AG08395 (cell line): ENCODE measurements around the gene DOK4.

ENCODE experiments used
- DNase-seq: peaks from one replicate; pipeline ENCODE4 v3.0.0; 2012; ENCODE audit warnings: mixed read lengths, low spot score

Gene DOK4

DNA sequence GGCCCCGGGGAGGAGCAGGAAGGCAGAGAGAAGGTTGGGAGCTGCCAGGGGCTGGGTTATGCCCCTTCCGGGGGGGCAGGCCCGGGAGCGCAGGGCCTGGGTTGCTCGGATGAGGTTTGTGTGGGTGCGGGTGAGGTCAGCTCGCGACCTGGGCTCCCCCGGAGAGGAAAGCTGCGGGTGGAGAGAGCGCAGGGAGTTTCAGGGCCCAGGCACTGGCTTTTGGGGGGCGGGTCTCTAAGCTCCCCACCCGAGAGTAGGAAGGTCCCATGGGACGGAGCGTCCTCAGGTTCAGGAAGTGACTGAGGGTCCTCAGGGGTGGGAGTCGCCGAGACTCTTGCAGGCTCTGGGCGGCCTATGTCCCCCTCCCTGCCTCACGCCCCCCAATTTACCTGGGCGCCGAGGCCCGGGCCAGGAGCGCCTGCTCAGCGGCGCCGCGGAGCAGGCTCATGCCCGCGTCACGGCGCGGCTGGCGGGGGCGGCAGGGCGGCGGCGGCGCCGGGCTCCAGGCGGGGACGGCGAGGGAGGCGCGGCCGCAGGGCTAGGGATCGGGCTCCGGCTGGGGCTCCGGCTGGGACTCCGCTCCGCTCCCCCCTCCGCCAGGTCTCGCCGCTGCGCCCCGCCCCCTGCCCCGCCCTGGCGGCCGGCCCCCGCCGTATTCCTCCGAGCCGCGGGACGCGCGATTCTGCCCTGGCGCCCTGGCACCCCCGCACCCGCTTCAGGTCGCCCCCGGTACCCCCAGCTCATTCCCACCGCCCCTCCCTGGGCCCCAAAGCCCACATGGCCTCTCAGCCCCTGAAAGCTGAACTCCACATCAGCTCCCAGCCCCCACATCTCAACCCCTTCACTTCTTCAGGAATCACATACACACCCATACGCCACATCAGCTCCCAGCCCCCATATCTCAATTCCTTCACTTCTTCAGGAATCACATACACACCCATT, at the start of gene DOK4:
Gene DOK4, minus strand, starts transcription at position 578 of the 942 bp plus-strand sequence. CDS start 6,986 bp downstream, outside the sequence.
- peak; percentile 96 for DNase-seq

GRCh38 chr16:57535680-57536305, 49.5 kb upstream of the DOK4 start:
- peak; percentile 99 for DNase-seq

DNA sequence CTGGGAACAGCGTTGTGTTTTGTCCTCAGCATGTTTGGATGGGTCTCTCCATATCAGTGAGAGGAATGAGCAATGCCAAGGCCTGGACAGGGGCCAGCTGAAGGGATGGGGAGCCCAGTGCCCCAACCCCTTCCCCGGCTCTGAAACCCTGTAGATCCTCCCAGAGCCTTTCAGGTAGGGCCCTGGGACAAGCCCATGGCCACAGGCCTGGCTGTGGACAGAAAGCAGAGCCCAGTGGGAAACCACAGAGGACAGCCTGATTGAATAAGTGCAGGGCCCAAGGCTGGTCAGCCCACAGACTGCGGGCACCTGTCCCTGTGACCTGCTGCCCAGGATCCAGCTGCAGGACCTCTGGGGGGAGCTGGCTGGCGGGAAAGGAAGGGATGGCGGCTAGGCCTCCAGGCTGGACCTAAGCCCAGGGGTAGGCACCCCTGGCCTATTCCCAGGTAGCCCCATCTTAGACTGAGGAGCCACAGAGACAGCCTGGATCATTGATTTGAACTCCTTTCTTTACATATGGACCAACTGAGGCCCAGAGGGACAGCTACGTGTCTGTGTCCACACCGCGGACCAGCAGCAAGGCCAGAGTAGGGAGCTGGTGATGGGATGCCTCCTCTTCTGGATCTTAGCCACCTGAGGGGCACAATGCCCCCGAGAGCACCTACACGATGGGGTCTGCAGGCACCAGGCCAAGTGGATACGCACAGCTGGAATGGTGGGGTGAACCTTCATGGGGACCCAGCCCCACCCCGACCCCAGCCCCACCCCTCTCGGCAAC, 48.8 kb upstream of the DOK4 start:
- no peak for DNase-seq

DNA sequence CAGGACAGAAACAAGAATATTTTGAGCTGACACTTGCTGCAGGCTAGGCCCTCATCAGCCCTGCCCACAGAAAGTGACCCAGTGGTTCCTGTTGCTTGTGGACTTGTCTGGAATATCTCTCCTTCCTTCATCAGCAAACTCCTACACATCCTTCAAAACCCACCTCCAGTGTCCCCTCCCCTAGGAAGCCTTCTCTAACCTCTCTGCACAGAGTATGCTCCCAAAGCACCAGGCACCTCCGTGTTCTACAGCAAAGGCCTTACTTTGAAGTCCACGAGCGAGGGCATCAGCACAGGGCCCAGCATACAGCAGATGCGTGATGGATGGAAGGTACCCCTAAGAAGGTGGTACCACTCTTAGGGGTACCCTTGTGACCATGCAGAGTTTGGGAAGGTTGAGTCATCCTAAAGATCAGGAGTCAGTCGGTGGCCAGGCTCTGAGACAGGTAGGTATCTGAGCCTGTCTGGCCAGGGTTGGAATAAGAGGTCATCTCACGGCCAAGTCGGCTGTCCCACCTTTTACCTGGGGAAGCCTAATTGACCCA, 48.1 kb upstream of the DOK4 start:
- DNase-seq, result no peak

DNA sequence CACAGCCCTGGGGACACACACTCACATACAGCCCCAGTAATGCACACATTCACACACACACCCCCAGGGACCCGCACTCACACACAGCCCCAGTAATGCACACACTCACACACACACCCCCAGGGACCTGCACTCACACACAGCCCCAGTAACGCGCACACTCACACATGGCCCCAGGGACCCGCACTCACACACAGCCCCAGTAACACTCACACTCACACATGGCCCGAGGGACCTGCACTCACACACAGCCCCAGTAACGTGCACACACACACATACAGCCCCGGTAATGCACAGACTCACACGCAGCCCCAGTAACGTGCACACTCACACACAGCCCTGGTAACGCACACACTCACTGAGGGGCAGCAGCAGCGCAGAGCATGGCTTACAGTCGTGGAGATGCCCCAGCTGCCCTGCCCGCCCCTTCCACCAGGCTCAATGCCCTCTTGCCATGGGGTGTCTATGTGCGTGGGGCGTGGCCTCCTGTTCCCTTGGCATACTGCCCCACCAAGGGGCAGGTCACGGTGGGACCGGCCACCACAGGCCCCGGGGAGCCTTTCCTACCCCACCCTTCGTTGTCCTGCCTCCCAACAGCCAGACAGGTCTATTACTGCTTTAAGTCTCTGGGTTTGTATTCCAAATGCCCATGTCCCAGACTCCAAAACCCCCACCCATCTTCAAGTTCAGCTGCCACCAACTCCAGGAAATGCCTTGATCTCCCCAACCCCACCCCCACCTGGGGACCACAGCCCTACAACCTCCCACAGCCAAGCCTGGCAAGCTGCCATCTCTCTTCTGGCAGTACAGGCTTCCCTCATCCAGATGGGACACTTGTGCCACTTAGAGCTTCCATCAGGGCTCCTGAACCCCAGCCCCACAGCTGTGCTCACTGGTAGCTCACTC, 47.4 kb upstream of the DOK4 start:
- DNase-seq, result no peak

- DNase-seq, result no peak
These were observed 46.0 kb upstream of the DOK4 start for GRCh38 chr16:57532266-57532625.

GRCh38 chr16:57531635-57532265, 45.5 kb upstream of the DOK4 start:
- no peak for DNase-seq

- DNase-seq, result no peak
These were observed 44.9 kb upstream of the DOK4 start for GRCh38 chr16:57531253-57531575.

- DNase-seq, result no peak
These were observed 44.4 kb upstream of the DOK4 start for GRCh38 chr16:57530522-57531252.

- DNase-seq, result peak; percentile 67
These were observed 43.8 kb upstream of the DOK4 start for GRCh38 chr16:57530104-57530521.

- DNase-seq, result no peak
These were observed 43.3 kb upstream of the DOK4 start for GRCh38 chr16:57529391-57530103.

DNA sequence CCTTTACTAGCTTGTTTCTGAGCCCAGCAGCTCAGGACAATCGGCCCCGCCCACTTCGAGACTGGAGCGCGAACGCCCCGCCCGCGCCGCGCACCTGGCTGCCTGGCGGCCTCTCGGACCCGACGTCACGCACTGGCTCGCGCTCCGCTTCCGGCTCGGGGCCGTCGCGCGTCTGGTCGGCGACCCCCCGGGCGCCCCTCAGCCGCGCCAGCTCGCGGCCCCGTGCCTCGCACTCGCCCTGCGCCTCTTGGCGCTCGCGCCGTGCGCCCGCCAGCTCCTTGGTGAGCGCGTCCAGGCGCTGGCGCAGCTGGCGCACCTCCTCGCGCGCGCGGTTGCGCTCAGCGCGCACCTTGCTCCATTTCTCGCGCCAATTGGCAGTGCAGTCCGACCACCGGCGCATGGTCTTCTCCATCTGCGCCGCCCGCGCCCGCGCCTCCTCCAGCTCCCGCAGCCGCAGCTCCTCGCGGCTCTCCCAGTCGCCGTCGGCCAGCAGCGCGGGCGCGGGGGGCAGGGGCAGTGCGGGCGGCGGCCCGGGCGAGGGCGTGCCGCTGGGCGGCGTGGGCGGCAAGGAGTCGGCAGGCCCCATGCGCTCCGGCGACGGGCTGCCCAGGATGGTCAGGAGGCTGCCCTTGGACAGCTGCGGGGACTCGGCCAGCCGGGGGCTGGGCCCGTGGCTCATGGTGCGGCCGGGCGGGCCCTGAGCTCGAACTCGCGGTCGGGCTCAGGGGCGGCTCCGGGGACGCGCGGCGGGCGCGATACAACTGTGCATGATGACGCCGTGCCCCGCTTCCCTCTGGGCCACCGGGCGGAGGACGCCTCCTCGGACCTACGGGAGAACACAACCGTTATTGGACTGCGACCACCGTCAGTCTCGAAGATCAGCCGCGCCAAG, 42.5 kb upstream of the DOK4 start:
- no peak for DNase-seq

DNA sequence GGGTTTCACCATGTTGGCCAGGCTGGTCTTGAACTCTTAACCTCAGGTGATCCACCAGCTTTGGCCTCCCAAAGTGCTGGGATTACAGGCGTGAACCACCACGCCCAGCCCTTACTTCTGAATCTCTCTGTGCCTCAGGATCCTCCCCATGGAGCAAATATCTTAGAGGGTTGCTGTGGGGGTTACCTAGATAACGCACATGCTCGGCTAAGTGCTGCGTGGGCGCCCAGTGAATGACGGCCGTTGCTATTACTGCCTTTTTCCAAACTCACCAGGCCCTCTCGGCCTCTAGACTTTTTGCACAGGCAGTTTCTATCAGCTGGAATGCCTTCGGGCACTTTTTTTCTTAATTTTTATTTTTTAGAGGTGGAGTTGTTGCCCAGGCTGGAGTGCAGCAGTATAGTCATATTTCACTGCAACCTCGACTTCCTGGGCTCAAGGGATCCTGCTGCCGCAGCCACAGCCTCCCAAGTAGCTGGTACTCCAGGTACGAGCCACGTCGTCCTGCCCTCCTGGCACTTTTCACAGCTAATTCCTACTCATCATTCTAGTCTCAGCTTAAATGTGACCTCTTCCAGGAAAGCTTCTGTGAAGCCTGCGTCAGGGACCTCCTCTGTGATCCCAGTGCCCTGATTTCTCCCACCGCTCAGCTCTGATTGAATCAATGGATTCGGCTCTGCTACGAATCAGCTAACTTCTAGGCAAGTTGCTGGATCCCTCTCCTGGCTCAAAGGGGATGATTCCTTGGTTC, 41.5 kb upstream of the DOK4 start:
- DNase-seq, result no peak

DNA sequence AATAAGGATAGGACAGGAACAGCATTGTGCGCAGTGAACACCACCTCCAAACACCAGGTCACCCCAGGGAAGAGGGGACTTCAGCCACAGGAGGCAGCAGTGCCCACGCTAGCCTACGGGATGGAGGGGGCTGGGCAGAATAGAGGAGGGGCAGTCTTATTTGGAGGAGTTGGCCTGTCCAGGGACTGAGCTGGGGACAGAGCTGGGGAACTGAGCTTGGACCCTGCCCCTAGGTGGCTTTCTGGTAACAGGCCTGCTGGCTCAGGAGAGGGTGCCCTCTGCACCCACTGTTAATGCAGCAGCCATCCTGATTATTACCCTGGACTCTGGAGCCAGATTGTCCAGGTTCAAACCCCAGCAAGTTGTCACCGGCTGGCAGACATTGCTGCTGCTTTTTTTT, 40.7 kb upstream of the DOK4 start:
- DNase-seq, result no peak

DNA sequence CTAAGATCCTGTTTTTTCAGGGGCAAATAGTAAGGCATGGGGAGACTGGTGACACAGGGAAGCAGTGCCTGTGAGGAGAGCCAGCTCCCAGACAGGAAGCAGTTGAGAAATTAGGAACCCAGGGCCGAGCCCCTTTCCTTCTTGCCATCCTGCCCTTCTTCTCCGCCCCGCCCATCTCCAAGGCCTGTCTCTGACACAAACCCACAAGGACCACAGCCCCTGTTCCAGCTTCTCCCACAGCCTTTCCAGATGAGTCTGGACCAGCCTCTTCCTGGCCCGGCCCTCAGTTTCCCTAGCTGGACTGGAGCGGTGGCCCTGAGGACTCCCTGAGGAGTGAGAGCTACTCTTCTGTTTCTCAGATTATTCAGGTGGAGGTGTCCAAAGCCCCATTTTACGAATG, 40.2 kb upstream of the DOK4 start:
- DNase-seq, result no peak

GRCh38 chr16:57525761-57526160, 39.5 kb upstream of the DOK4 start:
- no peak for DNase-seq

DNA sequence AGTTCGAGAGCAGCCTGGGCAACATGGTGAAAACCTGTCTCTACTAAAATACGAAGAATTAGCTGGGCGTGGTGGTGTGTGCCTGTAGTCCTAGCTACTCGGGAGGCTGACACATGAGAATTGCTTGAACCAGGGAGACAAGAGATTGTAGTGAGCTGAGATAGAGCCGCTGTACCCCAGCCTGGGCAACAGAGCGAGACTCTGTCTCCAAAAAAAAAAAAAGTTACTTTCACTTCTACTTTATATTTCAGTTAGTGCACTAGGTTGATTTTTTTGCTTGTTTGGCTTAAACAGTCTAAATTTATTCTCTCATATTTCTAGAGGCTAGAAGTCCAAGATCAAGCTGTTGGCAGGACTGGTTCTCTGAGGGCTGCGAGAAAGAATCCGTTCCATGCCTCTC, 36.7 kb upstream of the DOK4 start:
- DNase-seq, result no peak
